GM12878 (cell line): ENCODE data around the gene PROB1. TPM values are rescaled to one million over a fixed set of nuclear protein-coding genes. Genes with fewer than 3 reads are reported as not detected.

Experiments
- ATF3 ChIP-seq: IDR thresholded peaks from 2 replicates; pipeline ENCODE4 v1.6.1; 2011; ENCODE audit warnings: low read depth, mild to moderate bottlenecking, low read length, moderate library complexity, borderline replicate concordance; ENCODE audit errors: extremely low read depth
- BCL11A ChIP-seq: IDR thresholded peaks from 2 replicates; pipeline ENCODE4 v1.6.1; 2011; ENCODE audit warnings: low read depth, low read length
- BHLHE40 ChIP-seq, 2 experiments: fragments of 450-650 bp in 1 of 2; IDR thresholded peaks; 2 replicates each; pipeline ENCODE4 v1.6.1; 2011 to 2017; ENCODE audit warnings: low read depth in 2 of 2, borderline replicate concordance in 1 of 2, improper control_type of control experiment in 1 of 2, low read length in 1 of 2, mild to moderate bottlenecking in 1 of 2
- BMI1 ChIP-seq: fragments of 450-650 bp; IDR thresholded peaks from 2 replicates; pipeline ENCODE4 v1.6.1; 2016; ENCODE audit warnings: mild to moderate bottlenecking, moderate library complexity, borderline replicate concordance
- CHD4 ChIP-seq: fragments of 200-600 bp; sonication (generic); IDR thresholded peaks from 2 replicates; pipeline ENCODE4 v1.6.1; 2016; ENCODE audit warnings: mild to moderate bottlenecking
- EGR1 ChIP-seq, 2 experiments: IDR thresholded peaks; 1 replicate in 1 of 2; 2 replicates in 1 of 2; pipeline ENCODE4 v1.6.1; 2011 to 2012; ENCODE audit warnings: low read depth in 2 of 2, low read length in 2 of 2, borderline replicate concordance in 1 of 2, mild to moderate bottlenecking in 1 of 2, moderate library complexity in 1 of 2
- FOXK2 ChIP-seq: fragments of 450-650 bp; IDR thresholded peaks from 2 replicates; pipeline ENCODE4 v1.6.1; 2017; ENCODE audit warnings: mild to moderate bottlenecking, moderate library complexity
- HDAC6 ChIP-seq: fragments of 200-600 bp; sonication (generic); IDR thresholded peaks from one replicate; pipeline ENCODE4 v1.8.0; 2017; ENCODE audit warnings: antibody characterized with exemption; ENCODE audit not compliant: unreplicated experiment
- KLF5 ChIP-seq: fragments of 450-650 bp; IDR thresholded peaks from 2 replicates; pipeline ENCODE4 v1.6.1; 2014; ENCODE audit warnings: mild to moderate bottlenecking; ENCODE audit not compliant: partially characterized antibody
- MEF2A ChIP-seq: IDR thresholded peaks from 2 replicates; pipeline ENCODE4 v1.6.1; 2011; ENCODE audit warnings: low read depth, mild to moderate bottlenecking, low read length, moderate library complexity; ENCODE audit not compliant: insufficient read depth
- MTA2 ChIP-seq: fragments of 450-650 bp; IDR thresholded peaks from 2 replicates; pipeline ENCODE4 v1.6.1; 2016; ENCODE audit warnings: low read depth, mild to moderate bottlenecking, moderate library complexity
- NR2C2 ChIP-seq: IDR thresholded peaks from 2 replicates; pipeline ENCODE4 v1.6.1; 2011; ENCODE audit warnings: borderline replicate concordance, low read depth; ENCODE audit not compliant: control insufficient read depth, insufficient read length
- PAX5 ChIP-seq: IDR thresholded peaks from 2 replicates; pipeline ENCODE4 v1.6.1; 2011; ENCODE audit warnings: low read depth, low read length, borderline replicate concordance
- PML ChIP-seq: IDR thresholded peaks from 2 replicates; pipeline ENCODE4 v1.6.1; 2012; ENCODE audit warnings: low read length, inconsistent platforms
- POLR2AphosphoS5 ChIP-seq: IDR thresholded peaks from 2 replicates; pipeline ENCODE4 v1.6.1; 2011; ENCODE audit warnings: mild to moderate bottlenecking, low read length, inconsistent platforms
- POU2F2 ChIP-seq: IDR thresholded peaks from 3 replicates; pipeline ENCODE4 v1.6.1; 2011; ENCODE audit warnings: low read depth, mild to moderate bottlenecking, low read length, borderline replicate concordance
- RAD51 ChIP-seq: fragments of 450-650 bp; IDR thresholded peaks from 2 replicates; pipeline ENCODE4 v1.6.1; 2016; ENCODE audit warnings: moderate library complexity, mild to moderate bottlenecking, inconsistent platforms
- RBBP5 ChIP-seq: fragments of 200-600 bp; sonication (generic); conservative IDR thresholded peaks from 2 replicates; pipeline ENCODE4 v1.6.1; 2016
- SMC3 ChIP-seq: IDR thresholded peaks from 2 replicates; pipeline ENCODE4 v1.6.1; 2011; ENCODE audit warnings: low read length, improper control_type of control experiment, borderline replicate concordance
- STAT1 ChIP-seq: fragments of 450-650 bp; conservative IDR thresholded peaks from 2 replicates; pipeline ENCODE4 v1.6.1; 2014; ENCODE audit warnings: antibody characterized with exemption, mild to moderate bottlenecking
- TBL1XR1 ChIP-seq: IDR thresholded peaks from 2 replicates; pipeline ENCODE4 v1.6.1; 2012; ENCODE audit warnings: low read depth, low read length, improper control_type of control experiment
- USF2 ChIP-seq: IDR thresholded peaks from 2 replicates; pipeline ENCODE4 v1.6.1; 2011; ENCODE audit warnings: low read depth, low read length, improper control_type of control experiment, borderline replicate concordance
- ZNF622 ChIP-seq: fragments of 450-650 bp; IDR thresholded peaks from 2 replicates; pipeline ENCODE4 v1.6.1; 2017; ENCODE audit warnings: mild to moderate bottlenecking, inconsistent platforms
- polyA plus RNA-seq, 11 experiments: library from polyadenylated mRNA; depleted of rRNA in 4 of 11; unstranded in 6 of 11; stranded (reverse) in 5 of 11; fragments of >200 nt; fragmentation: Nextera tagmentation in 4 of 11; fragmentation: Illumina TruSeq in 1 of 11; extraction: Ambion mirVana in 4 of 11; extraction: Trizol in 1 of 11; gene quantifications; 1 replicate in 1 of 11; 2 replicates in 10 of 11; pipeline versions ENCODE4 v1.2.1 to v1.2.3, GENCODE V29; 2011 to 2016; ENCODE audit warnings: inconsistent platforms in 2 of 11, missing spikeins in 2 of 11, low read depth in 1 of 11
- total RNA-seq, 4 experiments: library from RNA; depleted of rRNA in 3 of 4; stranded (reverse); fragments of >200 nt in 3 of 4; fragmentation: Illumina TruSeq in 1 of 4; extraction: Trizol in 1 of 4; gene quantifications; 2 replicates each; pipeline versions ENCODE4 v1.2.1 to v1.2.3, GENCODE V29; 2013 to 2021
- TF ChIP-seq, protein P1 (sequence below): fragments of 450-650 bp; IDR thresholded peaks from 2 replicates; pipeline ENCODE4 v1.6.1; 2017; ENCODE audit warnings: antibody characterized with exemption, mild to moderate bottlenecking, moderate library complexity

Gene PROB1
- total and polyA plus RNA-seq, 10 of the 15 experiments (the other 5 are each of a cell fraction or from before 2014, with no cell fraction given) = 0.14 to 8.1 (median 2.9) TPM

DNA sequence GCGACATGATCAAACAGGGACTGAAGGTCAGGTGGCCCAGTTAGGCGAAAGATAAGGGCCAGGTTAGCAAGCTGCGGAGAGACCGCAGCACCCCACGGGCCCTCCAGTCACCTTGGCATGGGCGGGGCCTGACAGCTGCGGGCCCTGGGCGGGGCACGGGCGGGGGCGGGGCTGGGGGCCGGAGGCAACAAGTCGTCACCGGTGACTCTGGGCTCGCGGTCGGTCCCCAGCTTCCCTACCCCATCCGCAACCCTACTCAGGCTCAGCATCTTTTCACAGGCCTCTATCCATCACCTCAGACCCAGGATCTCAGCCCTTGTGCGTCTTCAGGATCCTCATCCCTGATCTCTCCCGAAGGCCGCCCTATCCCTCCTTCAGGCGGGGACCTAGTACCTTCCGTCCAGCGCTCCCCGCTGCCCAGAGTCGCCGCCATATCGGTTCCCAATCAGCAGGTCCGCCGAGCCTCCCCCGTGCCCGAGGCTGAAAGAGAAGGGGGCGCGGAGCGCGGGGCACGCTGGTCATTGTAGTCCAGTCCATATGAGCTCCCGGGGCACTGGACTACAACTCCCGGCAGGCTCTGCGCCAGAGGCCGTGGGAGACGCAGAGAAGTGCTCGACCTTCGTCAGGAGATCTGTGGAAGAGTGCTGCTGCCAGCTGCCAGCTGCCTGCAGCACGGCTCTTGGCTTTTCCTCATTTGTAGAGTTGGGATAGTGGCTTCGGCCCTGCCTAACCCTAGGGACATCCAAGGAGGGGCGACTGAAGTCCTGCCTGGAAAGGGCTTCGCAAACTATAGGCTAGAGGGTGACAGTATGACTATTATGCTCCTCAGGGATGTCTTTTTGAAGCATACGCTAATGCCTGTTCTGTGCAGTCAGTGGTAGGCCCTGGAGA lies 44.4 kb upstream of the PROB1 start, which contains the start of gene DNAJC18 (continued):
- TF ChIP-seq FOXK2 (no peak), MEF2A (0 out of 2 replicates have a peak, but pooled peaks have one; percentile 41), RBBP5 (no peak), PAX5 (no peak), BCL11A (no peak), PML (peak; percentile 77; the same call in 1 of the 2 replicates), KLF5 (peak; percentile 41), ATF3 (no peak), MTA2 (no peak), POU2F2 (no peak), BHLHE40 (IDR thresholded peaks at IDR 0.05; ENCODE audit: borderline replicate concordance in 1 of 2, low read depth in 2 of 2, low read length in 1 of 2) (peak in 1 of 2 experiments; percentile 44; a peak in 2 of 4 replicates), EGR1 (IDR thresholded peaks at IDR 0.05; ENCODE audit: borderline replicate concordance in 1 of 2, low read depth in 2 of 2, low read length in 2 of 2) (peak in 1 of 2 experiments; percentile 71; a peak in 2 of 3 replicates), BMI1 (no peak), ZNF622 (no peak), SMC3 (no peak), USF2 (no peak), TBL1XR1 (no peak), POLR2AphosphoS5 (peak; percentile 74; the same call in 1 of the 2 replicates), RAD51 (peak; percentile 8; the same call in 1 of the 2 replicates), STAT1 (peak; percentile 69; the same call in 1 of the 2 replicates), NR2C2 (no peak), HDAC6 (no peak), CHD4 (no peak)
- TF ChIP-seq, protein P1, sequence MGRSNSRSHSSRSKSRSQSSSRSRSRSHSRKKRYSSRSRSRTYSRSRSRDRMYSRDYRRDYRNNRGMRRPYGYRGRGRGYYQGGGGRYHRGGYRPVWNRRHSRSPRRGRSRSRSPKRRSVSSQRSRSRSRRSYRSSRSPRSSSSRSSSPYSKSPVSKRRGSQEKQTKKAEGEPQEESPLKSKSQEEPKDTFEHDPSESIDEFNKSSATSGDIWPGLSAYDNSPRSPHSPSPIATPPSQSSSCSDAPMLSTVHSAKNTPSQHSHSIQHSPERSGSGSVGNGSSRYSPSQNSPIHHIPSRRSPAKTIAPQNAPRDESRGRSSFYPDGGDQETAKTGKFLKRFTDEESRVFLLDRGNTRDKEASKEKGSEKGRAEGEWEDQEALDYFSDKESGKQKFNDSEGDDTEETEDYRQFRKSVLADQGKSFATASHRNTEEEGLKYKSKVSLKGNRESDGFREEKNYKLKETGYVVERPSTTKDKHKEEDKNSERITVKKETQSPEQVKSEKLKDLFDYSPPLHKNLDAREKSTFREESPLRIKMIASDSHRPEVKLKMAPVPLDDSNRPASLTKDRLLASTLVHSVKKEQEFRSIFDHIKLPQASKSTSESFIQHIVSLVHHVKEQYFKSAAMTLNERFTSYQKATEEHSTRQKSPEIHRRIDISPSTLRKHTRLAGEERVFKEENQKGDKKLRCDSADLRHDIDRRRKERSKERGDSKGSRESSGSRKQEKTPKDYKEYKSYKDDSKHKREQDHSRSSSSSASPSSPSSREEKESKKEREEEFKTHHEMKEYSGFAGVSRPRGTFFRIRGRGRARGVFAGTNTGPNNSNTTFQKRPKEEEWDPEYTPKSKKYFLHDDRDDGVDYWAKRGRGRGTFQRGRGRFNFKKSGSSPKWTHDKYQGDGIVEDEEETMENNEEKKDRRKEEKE = no peak
